ENCODE data around the gene CORO1C. TPM values are rescaled to one million over a fixed set of nuclear protein-coding genes. Genes with fewer than 3 reads are reported as not detected.

CORO1C gene
- total RNA-seq, 1 donor from 2014 or later = 167 TPM

GRCh38 chr12:108724890-108725151, 6.5 kb downstream of the CORO1C start:
- no peak for DNase-seq (ENCODE audit: low spot score)

- DNase-seq (ENCODE audit: low spot score) = no peak
Observed at GRCh38 chr12:108724054-108724889, 7.0 kb downstream of the CORO1C start.

GRCh38 chr12:108722992-108723766, 8.1 kb downstream of the CORO1C start:
- no peak for DNase-seq (ENCODE audit: low spot score)

GRCh38 chr12:108722463-108722862, 8.9 kb downstream of the CORO1C start:
- DNase-seq (ENCODE audit: low spot score) = no peak

- no peak for DNase-seq (ENCODE audit: low spot score)
Observed at GRCh38 chr12:108721824-108722223, 9.5 kb downstream of the CORO1C start.

GRCh38 chr12:108720757-108721514, 10.4 kb downstream of the CORO1C start:
- no peak for DNase-seq (ENCODE audit: low spot score)

GRCh38 chr12:108717243-108717642, 14.1 kb downstream of the CORO1C start:
- no peak for DNase-seq (ENCODE audit: low spot score)

- no peak for DNase-seq (ENCODE audit: low spot score)
Observed at GRCh38 chr12:108714866-108715265, 16.5 kb downstream of the CORO1C start.

GRCh38 chr12:108713471-108713870, 17.8 kb downstream of the CORO1C start:
- DNase-seq (ENCODE audit: low spot score) = no peak

- no peak for DNase-seq (ENCODE audit: low spot score)
Observed at GRCh38 chr12:108712925-108713203, 18.5 kb downstream of the CORO1C start.

- no peak for DNase-seq (ENCODE audit: low spot score)
Observed at GRCh38 chr12:108712165-108712924, 19.0 kb downstream of the CORO1C start.

GRCh38 chr12:108711489-108712164, 19.7 kb downstream of the CORO1C start:
- DNase-seq (ENCODE audit: low spot score) = no peak

- no peak for DNase-seq (ENCODE audit: low spot score)
Observed at GRCh38 chr12:108709697-108710096, 21.6 kb downstream of the CORO1C start.

GRCh38 chr12:108704527-108704926, 26.8 kb downstream of the CORO1C start:
- no peak for DNase-seq (ENCODE audit: low spot score)

GRCh38 chr12:108702595-108703320, 28.6 kb downstream of the CORO1C start:
- no peak for DNase-seq (ENCODE audit: low spot score)

- no peak for DNase-seq (ENCODE audit: low spot score)
Observed at GRCh38 chr12:108701779-108702441, 29.4 kb downstream of the CORO1C start.

- peak; percentile 66 for DNase-seq (ENCODE audit: low spot score)
Observed at GRCh38 chr12:108700833-108701541, 30.3 kb downstream of the CORO1C start.

- DNase-seq (ENCODE audit: low spot score) = no peak
Observed at GRCh38 chr12:108699955-108700563, 31.3 kb downstream of the CORO1C start.

GRCh38 chr12:108697905-108698304, 33.4 kb downstream of the CORO1C start:
- DNase-seq (ENCODE audit: low spot score) = no peak
